Colonic mucosa (tissue), 4 donors: Measurements from ENCODE around the gene SYNDIG1. TPM values are rescaled to one million over a fixed set of nuclear protein-coding genes. Genes with fewer than 3 reads are reported as not detected.

ENCODE experiments used
- DNase-seq: peaks from one replicate; pipeline ENCODE4 v3.0.0-alpha.2; 2020
- H3K27ac ChIP-seq: fragments of 200-600 bp; one replicate; pipeline ENCODE4 v1.8.0; 2021
- H3K27me3 ChIP-seq: fragments of 200-600 bp; one replicate; pipeline ENCODE4 v1.8.0; 2021
- H3K36me3 ChIP-seq: fragments of 200-600 bp; one replicate; pipeline ENCODE4 v1.8.0; 2021
- H3K4me1 ChIP-seq: fragments of 200-600 bp; one replicate; pipeline ENCODE4 v1.8.0; 2021; ENCODE audit warnings: mild to moderate bottlenecking
- H3K4me3 ChIP-seq: fragments of 200-600 bp; one replicate; pipeline ENCODE4 v1.8.0; 2021
- H3K9ac ChIP-seq, 2 donors: one replicate each; pipeline ENCODE4 v1.7.0; 2013; ENCODE audit warnings: control low read depth in 2 of 2, low read depth in 2 of 2, low read length in 2 of 2
- H3K9me3 ChIP-seq: fragments of 200-600 bp; one replicate; pipeline ENCODE4 v1.8.0; 2021
- intact Hi-C: fragments of 100-400 bp; cut with DNase I; formaldehyde crosslinking; loops from one replicate; pipeline ENCODE4 v1.14.1; 2022
- total RNA-seq, 2 donors: library from RNA; stranded (reverse); fragmentation: NEBNext Ultra II Directional in 1 of 2; extraction: Animal tissue kit (Norgen Biotek cat#: 25700) in 1 of 2; gene quantifications; one replicate each; pipeline ENCODE4 v1.2.1, GENCODE V29; 2021
- TF ChIP-seq, protein P1 (sequence below): fragments of 200-600 bp; IDR thresholded peaks from one replicate; pipeline ENCODE4 v1.8.0; 2022; ENCODE audit warnings: antibody characterized with exemption, mild to moderate bottlenecking
- donor health status: healthy.
- donor health status: DM: no; HTN: no; CAD: no.
- donor health status: DM: no; HTN: no; CAD: no.

SYNDIG1 gene
- total RNA-seq, 2 donors from 2014 or later: 0.10 to 0.19 TPM

GRCh38 chr20:24465730-24466129, 3.7 kb upstream of the SYNDIG1 start:
- intact Hi-C loops: no loop called here

GRCh38 chr20:24468401-24469115, 871 bp upstream of the SYNDIG1 start:
- H3K9ac ChIP-seq: no peak overlapping the region
- no peak overlapping the region for H3K27ac ChIP-seq
- intact Hi-C loops: no loop called here
- H3K27me3 ChIP-seq: peaks cover 24% of the 10 kb centered on the region
- TF ChIP-seq, protein P1, sequence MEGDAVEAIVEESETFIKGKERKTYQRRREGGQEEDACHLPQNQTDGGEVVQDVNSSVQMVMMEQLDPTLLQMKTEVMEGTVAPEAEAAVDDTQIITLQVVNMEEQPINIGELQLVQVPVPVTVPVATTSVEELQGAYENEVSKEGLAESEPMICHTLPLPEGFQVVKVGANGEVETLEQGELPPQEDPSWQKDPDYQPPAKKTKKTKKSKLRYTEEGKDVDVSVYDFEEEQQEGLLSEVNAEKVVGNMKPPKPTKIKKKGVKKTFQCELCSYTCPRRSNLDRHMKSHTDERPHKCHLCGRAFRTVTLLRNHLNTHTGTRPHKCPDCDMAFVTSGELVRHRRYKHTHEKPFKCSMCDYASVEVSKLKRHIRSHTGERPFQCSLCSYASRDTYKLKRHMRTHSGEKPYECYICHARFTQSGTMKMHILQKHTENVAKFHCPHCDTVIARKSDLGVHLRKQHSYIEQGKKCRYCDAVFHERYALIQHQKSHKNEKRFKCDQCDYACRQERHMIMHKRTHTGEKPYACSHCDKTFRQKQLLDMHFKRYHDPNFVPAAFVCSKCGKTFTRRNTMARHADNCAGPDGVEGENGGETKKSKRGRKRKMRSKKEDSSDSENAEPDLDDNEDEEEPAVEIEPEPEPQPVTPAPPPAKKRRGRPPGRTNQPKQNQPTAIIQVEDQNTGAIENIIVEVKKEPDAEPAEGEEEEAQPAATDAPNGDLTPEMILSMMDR: no peak
- DNase-seq: no peak
- H3K9me3 ChIP-seq: no peaks in the 10 kb centered on the region
- no peaks in the 10 kb centered on the region for H3K4me1 ChIP-seq
- no peak overlapping the region for H3K4me3 ChIP-seq
- H3K36me3 ChIP-seq: no peaks in the 10 kb centered on the region

More at GRCh38 chr20:24465730-24466129, 3.7 kb upstream of the SYNDIG1 start:
- no peaks in the 10 kb centered on the region for H3K4me1 ChIP-seq
- DNase-seq: no peak
- H3K27me3 ChIP-seq: peaks cover 20% of the 10 kb centered on the region
- H3K27ac ChIP-seq: no peak overlapping the region
- TF ChIP-seq, protein P1: no peak
- H3K4me3 ChIP-seq: no peak overlapping the region
- H3K36me3 ChIP-seq: no peaks in the 10 kb centered on the region
- H3K9me3 ChIP-seq: no peaks in the 10 kb centered on the region
- no peak overlapping the region for H3K9ac ChIP-seq

DNA sequence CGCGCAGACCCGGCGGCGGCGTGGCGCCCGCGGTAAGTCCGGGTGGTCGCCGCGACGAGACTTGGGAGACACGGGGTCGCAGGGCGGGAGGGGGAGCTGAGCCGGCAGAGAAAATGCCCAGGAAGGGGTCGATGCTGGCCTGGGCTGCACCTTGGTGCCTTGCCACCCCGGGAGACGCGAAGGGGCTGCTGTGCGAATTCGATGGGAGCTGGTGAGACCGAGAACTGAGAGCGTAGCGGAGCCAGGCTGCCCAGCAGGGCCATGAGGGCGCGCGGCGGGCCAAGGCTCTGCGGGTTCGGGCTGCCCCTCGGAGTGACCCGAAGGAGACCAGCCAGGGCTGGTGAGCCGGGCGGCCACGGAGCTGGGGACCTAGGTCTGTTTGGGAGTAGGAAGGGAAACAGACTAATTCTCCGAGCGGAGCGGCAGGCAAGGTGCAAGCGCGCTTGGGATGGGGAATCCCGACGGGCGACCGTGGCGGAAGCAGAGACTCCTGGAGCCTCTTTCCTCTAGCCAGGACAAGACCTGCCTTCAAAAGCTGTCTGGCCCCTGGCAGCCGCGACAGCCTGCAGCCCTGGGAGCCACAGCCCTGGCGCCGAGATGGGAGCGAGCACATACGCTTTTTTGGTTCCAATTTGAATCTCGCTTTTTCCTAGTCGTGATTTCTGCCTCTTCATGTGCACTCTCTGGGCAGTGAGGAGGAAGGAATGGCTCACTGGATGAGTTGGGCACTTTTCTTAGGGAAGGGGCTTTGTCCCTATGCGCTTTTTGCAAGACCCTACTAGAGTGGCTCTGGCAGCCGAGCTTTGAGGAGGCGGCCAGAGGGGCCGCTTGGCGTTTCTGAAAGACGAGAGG, 691 bp downstream of the SYNDIG1 start:
- no peak overlapping the region for H3K9ac ChIP-seq
- H3K9me3 ChIP-seq: no peaks in the 10 kb centered on the region
- no peak overlapping the region for H3K27ac ChIP-seq
- TF ChIP-seq, protein P1: no peak
- H3K4me1 ChIP-seq: no peaks in the 10 kb centered on the region
- peak overlapping the region; percentile 13 for H3K4me3 ChIP-seq
- no peak for DNase-seq
- H3K36me3 ChIP-seq: no peaks in the 10 kb centered on the region
- peaks cover 24% of the 10 kb centered on the region for H3K27me3 ChIP-seq
- intact Hi-C loops: no loop called here

GRCh38 chr20:24470746-24471582, 1.5 kb downstream of the SYNDIG1 start:
- TF ChIP-seq, protein P1: no peak
- no peak overlapping the region for H3K27ac ChIP-seq
- no peak overlapping the region for H3K9ac ChIP-seq
- intact Hi-C loops: no loop called here
- H3K36me3 ChIP-seq: no peaks in the 10 kb centered on the region
- H3K27me3 ChIP-seq: peaks cover 24% of the 10 kb centered on the region
- no peaks in the 10 kb centered on the region for H3K9me3 ChIP-seq
- no peak overlapping the region for H3K4me3 ChIP-seq
- H3K4me1 ChIP-seq: no peaks in the 10 kb centered on the region
- DNase-seq: no peak

GRCh38 chr20:24472426-24472825, 3.0 kb downstream of the SYNDIG1 start:
- H3K4me3 ChIP-seq: no peak overlapping the region
- no peaks in the 10 kb centered on the region for H3K9me3 ChIP-seq
- H3K9ac ChIP-seq: no peak overlapping the region
- no peak overlapping the region for H3K27ac ChIP-seq
- intact Hi-C loops: no loop called here
- H3K36me3 ChIP-seq: no peaks in the 10 kb centered on the region
- no peak for DNase-seq
- H3K4me1 ChIP-seq: no peaks in the 10 kb centered on the region
- TF ChIP-seq, protein P1: no peak
- H3K27me3 ChIP-seq: peaks cover 24% of the 10 kb centered on the region
